Heart left ventricle (tissue), 13 donors: ENCODE data around the gene HMX1.

ENCODE experiments used
- CTCF ChIP-seq, 12 donors: fragments of 200-600 bp; sonication (generic) in 4 of 12; IDR thresholded peaks; one replicate each; pipeline versions ENCODE4 v1.5.0 to v1.8.0; 2018 to 2022; ENCODE audit warnings: antibody characterized with exemption in 12 of 12, mild to moderate bottlenecking in 5 of 12
- POLR2A ChIP-seq, 2 donors: fragments of 450-650 bp; IDR thresholded peaks; one replicate each; pipeline ENCODE4 v1.6.1; 2017; ENCODE audit warnings: antibody characterized with exemption in 2 of 2, mild to moderate bottlenecking in 2 of 2, moderate library complexity in 2 of 2
- donor health status: ischemic (EF 13 %, LVEDD 7.1; RV severe dilation, severe dysfunction).
- donor health status: DM: no; HTN: yes; CAD: no.
- donor health status: DM: no; HTN: no; CAD: no.
- donor health status: ischemic (EF 25% LVEDD 6.9; RV normal size, moderate dysfunction).
- donor health status: ischemic (EF 25% LVEDD 5.7; RV mildly dilated, moderate dysfunction).
- donor health status: ischemic (EF 35%, LVEDD 5.7; RV mildly dilated, moderate dysfunction).
- donor health status: nonischemic (EF 11% LVEDD 7.7; RV severe dilation, severe dysfunction).
- donor health status: DM: yes; HTN: yes; CAD: no.
- donor health status: PGD.
- donor health status: ischemic (EF 29% LVEDD 5.4; RV normal size, mild dysfunction).
- donor health status: nonischemic (EF 23%, LVEDD 6.1; RV moderate dilation, normal function).

DNA sequence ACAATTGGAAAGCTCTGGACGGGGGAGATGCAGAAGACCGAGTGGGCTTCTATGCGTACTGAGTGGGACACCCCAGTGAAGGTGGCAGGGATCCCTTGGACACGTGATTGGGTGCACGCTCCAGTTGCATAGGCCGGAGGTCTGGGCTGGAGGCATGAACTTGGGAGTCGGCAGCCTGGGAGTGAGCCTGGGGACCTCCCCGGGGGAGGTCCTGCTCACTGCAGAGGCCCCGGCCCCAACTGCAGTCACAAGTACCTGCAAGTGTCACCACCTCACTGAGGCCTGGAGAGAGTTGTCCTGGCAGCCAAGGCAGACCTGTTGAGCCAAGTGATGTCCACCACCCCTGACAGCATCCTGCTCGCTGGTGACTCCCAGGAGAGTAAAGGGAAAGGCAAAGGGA lies 49.3 kb upstream of the HMX1 start:
- TF ChIP-seq CTCF (IDR thresholded peaks at IDR 0.05) (no peak), POLR2A (IDR thresholded peaks at IDR 0.05) (no peak)
